Gastroesophageal sphincter (tissue), 4 donors: ENCODE results near the gene STH. TPM values are rescaled to one million over a fixed set of nuclear protein-coding genes. Genes with fewer than 3 reads are reported as not detected.

Experiments
- ATAC-seq: fragments of 150-250 bp; one replicate; pipeline ENCODE4 v1.9.1; 2016; ENCODE audit warnings: mild to moderate bottlenecking, moderate library complexity
- H3K27ac ChIP-seq, 4 donors: fragments of 200-600 bp; sonication (generic) in 3 of 4; 1 replicate in 3 of 4; 2 replicates in 1 of 4; pipeline ENCODE4 v1.5.1; 2016 to 2019
- H3K27me3 ChIP-seq: fragments of 200-600 bp; sonication (generic); one replicate; pipeline ENCODE4 v1.5.1; 2019
- H3K36me3 ChIP-seq, 2 donors: fragments of 200-600 bp; sonication (generic); one replicate each; pipeline ENCODE4 v1.5.1; 2019; ENCODE audit warnings: control low read depth in 1 of 2
- H3K4me1 ChIP-seq, 3 donors: fragments of 200-600 bp; sonication (generic); 1 replicate in 2 of 3; 2 replicates in 1 of 3; pipeline ENCODE4 v1.5.1; 2016 to 2019; ENCODE audit warnings: control low read depth in 2 of 3
- H3K4me3 ChIP-seq, 2 donors: fragments of 200-600 bp; sonication (generic); one replicate each; pipeline ENCODE4 v1.5.1; 2019; ENCODE audit warnings: mild to moderate bottlenecking in 1 of 2, moderate library complexity in 1 of 2
- H3K9me3 ChIP-seq, 3 donors: fragments of 200-600 bp; sonication (generic); one replicate each; pipeline ENCODE4 v1.5.1; 2017 to 2019; ENCODE audit warnings: control low read depth in 2 of 3
- CTCF ChIP-seq, 4 experiments: fragments of 200-600 bp in 2 of 4; fragments of 450-650 bp in 2 of 4; sonication (generic) in 1 of 4; IDR thresholded peaks; one replicate each; pipeline ENCODE4 v1.5.1; 2017 to 2019; ENCODE audit warnings: antibody characterized with exemption in 4 of 4, mild to moderate bottlenecking in 2 of 4, moderate library complexity in 2 of 4
- EP300 ChIP-seq: sonication (generic); formaldehyde crosslinking; IDR thresholded peaks from one replicate; pipeline ENCODE4 v1.6.1; 2017; ENCODE audit warnings: antibody characterized with exemption, mild to moderate bottlenecking
- POLR2A ChIP-seq, 2 donors: fragments of 450-650 bp; IDR thresholded peaks; one replicate each; pipeline ENCODE4 v1.6.1; 2017; ENCODE audit warnings: antibody characterized with exemption in 2 of 2, mild to moderate bottlenecking in 2 of 2, moderate library complexity in 1 of 2
- POLR2AphosphoS5 ChIP-seq: sonication (generic); formaldehyde crosslinking; IDR thresholded peaks from one replicate; pipeline ENCODE4 v1.6.1; 2017; ENCODE audit warnings: antibody characterized with exemption
- WGBS, 2 donors: methylation state at CpG; one replicate each; pipeline ENCODE4 v1.1.5; 2018; ENCODE audit warnings: low coverage in 1 of 2; 5-methylcytosine and 5-hydroxymethylcytosine counted together
- total RNA-seq, 4 donors: library from RNA; depleted of rRNA; stranded (reverse); fragments of >200 nt; gene quantifications; one replicate each; pipeline ENCODE4 v1.1.0, GENCODE V29; 2016

STH gene
- total RNA-seq, 4 donors from 2014 or later: not detected

GRCh38 chr17:45976755-45977505 is 22.1 kb upstream of the STH start:
- 64 to 85% methylated on average over 3 to 8 of the region's 18 CpGs for WGBS, 2 donors
- peaks cover 0 to 14% (median 0%) of the 10 kb centered on the region in 3 donors for H3K4me1 ChIP-seq

DNA sequence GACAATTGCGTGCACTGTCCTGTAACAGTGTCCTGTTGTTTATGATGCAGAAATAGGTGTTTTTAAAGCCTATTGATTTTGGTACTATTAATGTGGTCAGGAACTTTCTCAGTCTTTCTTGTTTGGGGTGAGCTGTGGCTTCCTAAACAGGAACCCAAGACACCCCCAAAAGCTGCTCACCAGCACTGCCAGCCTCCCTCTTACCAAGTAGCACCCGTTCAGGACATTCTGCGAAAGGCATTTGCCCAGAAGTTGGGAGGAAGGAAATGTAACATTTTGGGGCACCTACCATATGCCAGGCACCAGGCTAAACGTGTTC is 21.6 kb upstream of the STH start:
- Histone ChIP-seq H3K4me3 (no peak overlapping the region), H3K27me3 (no peaks in the 10 kb centered on the region), H3K27ac (no peak overlapping the region), H3K9me3 (no peaks in the 10 kb centered on the region), H3K36me3 (no peaks in the 10 kb centered on the region), H3K4me1 (peaks cover 0 to 14% (median 0%) of the 10 kb centered on the region in 3 donors)
- ATAC-seq: no peak
- WGBS, 2 donors: 70 to 80% methylated on average over 1 to 2 of the region's 4 CpGs
- TF ChIP-seq CTCF (IDR thresholded peaks at IDR 0.05): no peak
- TF ChIP-seq EP300: no peak
- TF ChIP-seq POLR2A (IDR thresholded peaks at IDR 0.05): no peak
- no peak for TF ChIP-seq POLR2AphosphoS5

More at GRCh38 chr17:45976755-45977505, 22.1 kb upstream of the STH start:
- TF ChIP-seq POLR2A (IDR thresholded peaks at IDR 0.05) (no peak), CTCF (IDR thresholded peaks at IDR 0.05) (no peak), POLR2AphosphoS5 (no peak), EP300 (no peak)
- Histone ChIP-seq H3K27me3 (no peaks in the 10 kb centered on the region), H3K9me3 (no peaks in the 10 kb centered on the region), H3K4me3 (no peak overlapping the region), H3K27ac (no peak overlapping the region), H3K36me3 (no peaks in the 10 kb centered on the region)
- no peak for ATAC-seq

DNA sequence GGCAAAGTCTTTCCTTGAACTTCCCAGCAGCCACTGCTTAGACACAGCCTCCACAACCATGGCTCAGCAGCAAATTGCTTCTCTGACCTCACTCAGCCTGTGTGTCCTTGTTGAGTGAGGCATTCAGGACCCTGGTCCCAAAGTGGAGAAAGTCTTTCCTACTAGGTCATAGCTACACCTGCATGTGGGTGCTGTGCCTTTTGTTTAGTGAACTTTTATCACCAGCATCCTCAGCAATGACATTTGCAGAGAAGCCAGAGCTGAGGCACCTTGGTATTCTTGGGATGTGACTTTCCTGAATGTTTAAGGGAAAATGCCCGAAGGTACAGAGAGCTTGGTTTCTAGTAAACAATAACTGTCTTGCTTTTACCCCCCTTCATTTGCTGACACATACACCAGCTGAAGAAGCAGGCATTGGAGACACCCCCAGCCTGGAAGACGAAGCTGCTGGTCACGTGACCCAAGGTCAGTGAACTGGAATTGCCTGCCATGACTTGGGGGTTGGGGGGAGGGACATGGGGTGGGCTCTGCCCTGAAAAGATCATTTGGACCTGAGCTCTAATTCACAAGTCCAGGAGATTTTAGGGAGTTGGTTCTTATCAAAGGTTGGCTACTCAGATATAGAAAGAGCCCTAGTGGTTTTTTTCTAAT is 20.9 kb upstream of the STH start:
- Histone ChIP-seq H3K27me3 (no peaks in the 10 kb centered on the region), H3K27ac (no peak overlapping the region), H3K9me3 (no peaks in the 10 kb centered on the region), H3K4me3 (no peak overlapping the region), H3K36me3 (peaks cover 0 to 4% of the 10 kb centered on the region in 2 donors), H3K4me1 (peaks cover 0 to 14% (median 0%) of the 10 kb centered on the region in 3 donors)
- 80% methylated on average over 2 of the region's 3 CpGs; no CpG with 5 or more reads in 1 of the 2 donors for WGBS, 2 donors
- no peak for ATAC-seq
- TF ChIP-seq POLR2AphosphoS5 (no peak), POLR2A (IDR thresholded peaks at IDR 0.05) (no peak), CTCF (IDR thresholded peaks at IDR 0.05) (no peak), EP300 (no peak)

DNA sequence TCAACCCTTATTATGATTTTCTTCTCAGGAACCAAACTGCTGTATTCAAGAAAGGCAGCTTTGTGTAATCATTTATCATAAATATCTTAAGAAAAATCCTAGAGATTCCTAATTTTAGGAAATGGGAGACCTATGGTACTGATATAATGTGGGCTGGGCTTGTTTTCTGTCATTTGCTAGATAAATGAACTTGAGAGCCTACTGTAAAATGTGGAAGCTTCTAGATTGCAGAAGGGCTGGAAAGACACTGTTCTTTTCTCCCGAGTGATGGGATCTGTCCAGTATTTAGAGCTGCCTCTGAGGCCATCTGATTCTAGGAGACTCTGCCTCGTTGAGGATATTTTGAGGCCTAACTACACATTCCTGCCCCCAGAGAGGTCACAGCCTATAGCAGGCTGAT is 19.9 kb upstream of the STH start:
- TF ChIP-seq CTCF (IDR thresholded peaks at IDR 0.05) (no peak), POLR2AphosphoS5 (no peak), EP300 (no peak), POLR2A (IDR thresholded peaks at IDR 0.05) (no peak)
- no peak for ATAC-seq
- Histone ChIP-seq H3K27me3 (no peaks in the 10 kb centered on the region), H3K4me1 (peaks cover 0 to 14% (median 0%) of the 10 kb centered on the region in 3 donors), H3K36me3 (peaks cover 0 to 12% of the 10 kb centered on the region in 2 donors), H3K9me3 (no peaks in the 10 kb centered on the region), H3K27ac (no peak overlapping the region), H3K4me3 (no peak overlapping the region)
- 53 to 71% methylated on average over 2 of the region's 2 CpGs for WGBS, 2 donors

DNA sequence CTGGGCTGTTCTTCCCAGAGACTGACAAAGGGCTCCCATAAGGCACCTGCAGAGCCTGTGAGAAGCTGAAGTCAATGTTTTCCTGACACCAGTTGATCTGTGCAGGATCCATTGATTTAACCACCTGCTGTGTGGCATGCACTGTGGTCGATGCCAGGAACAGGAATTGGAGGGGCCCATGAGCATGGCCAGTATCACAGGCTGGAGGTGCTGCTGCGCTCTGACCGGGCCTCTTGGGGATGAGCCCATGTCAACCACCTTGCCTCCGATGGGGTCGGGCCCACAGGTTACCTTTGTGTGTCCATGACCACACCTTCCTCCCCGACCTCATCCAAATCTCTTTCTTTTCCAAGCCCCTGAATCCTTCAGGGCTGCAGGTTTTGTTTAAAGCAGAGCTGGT is 18.2 kb upstream of the STH start:
- 81 to 86% methylated on average over 3 to 4 of the region's 6 CpGs for WGBS, 2 donors
- no peaks in the 10 kb centered on the region for H3K9me3 ChIP-seq
- ATAC-seq: no peak

More for the DNA sequence above, 18.2 kb upstream of the STH start:
- H3K4me1 ChIP-seq: peaks cover 0 to 3% (median 0%) of the 10 kb centered on the region in 3 donors
- peaks cover 0 to 12% of the 10 kb centered on the region in 2 donors for H3K36me3 ChIP-seq
- no peak overlapping the region for H3K27ac ChIP-seq
- no peaks in the 10 kb centered on the region for H3K27me3 ChIP-seq
- H3K4me3 ChIP-seq: no peak overlapping the region
- TF ChIP-seq CTCF (IDR thresholded peaks at IDR 0.05) (no peak), POLR2A (IDR thresholded peaks at IDR 0.05) (no peak), EP300 (no peak), POLR2AphosphoS5 (no peak)
